ENCODE data around the gene ATP6V0D1.

ATP6V0D1 gene

GRCh38 chr16:67433131-67433719 is 47.7 kb downstream of the ATP6V0D1 start:
- ATAC-seq (replicated peaks; ENCODE audit: extremely low read depth, poor library complexity, severe bottlenecking) = no peak
- H3K4me3 Mint-ChIP-seq = no peak overlapping the region
- H3K27ac Mint-ChIP-seq (ENCODE audit: low read depth) = no peak overlapping the region
- H3K9me3 Mint-ChIP-seq = no peaks in the 10 kb centered on the region
- no peak for DNase-seq (ENCODE audit: low spot score in 2 of 2)
- H3K36me3 Mint-ChIP-seq (ENCODE audit: insufficient read depth) = peaks cover 2% of the 10 kb centered on the region
- H3K27me3 Mint-ChIP-seq = peaks cover 24% of the 10 kb centered on the region
- peaks cover 5% of the 10 kb centered on the region for H3K4me1 Mint-ChIP-seq

DNA sequence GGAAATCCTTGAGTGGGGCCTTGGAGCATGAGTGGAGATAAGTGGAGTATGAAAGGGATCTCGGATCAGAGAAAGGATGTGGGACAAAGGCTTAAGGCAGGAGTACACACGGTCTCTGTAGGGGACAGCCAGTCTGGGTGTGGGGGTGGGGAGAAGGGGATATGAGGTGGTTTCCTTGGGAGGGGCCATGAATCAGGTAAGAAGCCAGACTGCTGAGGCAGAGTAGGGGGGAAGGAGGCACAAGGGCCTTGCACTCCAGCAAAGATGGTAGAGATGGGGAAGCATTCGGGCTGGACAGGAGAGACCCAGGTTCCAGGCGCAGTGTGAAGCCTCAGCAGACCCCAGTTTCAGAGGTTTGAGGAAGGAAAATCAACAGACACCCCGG is 48.5 kb downstream of the ATP6V0D1 start:
- DNase-seq (ENCODE audit: low spot score in 2 of 2) (no peak), ATAC-seq (replicated peaks; ENCODE audit: extremely low read depth, poor library complexity, severe bottlenecking) (no peak)
- Mint-ChIP-seq H3K36me3 (ENCODE audit: insufficient read depth) (peaks cover 2% of the 10 kb centered on the region), H3K4me3 (no peak overlapping the region), H3K27ac (ENCODE audit: low read depth) (no peak overlapping the region), H3K9me3 (no peaks in the 10 kb centered on the region), H3K4me1 (peaks cover 5% of the 10 kb centered on the region), H3K27me3 (peaks cover 31% of the 10 kb centered on the region)

- no peaks in the 10 kb centered on the region for H3K9me3 Mint-ChIP-seq
- DNase-seq (ENCODE audit: low spot score in 2 of 2) (no peak), ATAC-seq (replicated peaks; ENCODE audit: extremely low read depth, poor library complexity, severe bottlenecking) (no peak)
- peaks cover 37% of the 10 kb centered on the region for H3K27me3 Mint-ChIP-seq
- no peak overlapping the region for H3K27ac Mint-ChIP-seq (ENCODE audit: low read depth)
- peak overlapping the region; percentile 50 for H3K4me3 Mint-ChIP-seq
- H3K36me3 Mint-ChIP-seq (ENCODE audit: insufficient read depth) = peaks cover 2% of the 10 kb centered on the region
- H3K4me1 Mint-ChIP-seq = peaks cover 5% of the 10 kb centered on the region
These were observed 49.0 kb downstream of the ATP6V0D1 start for GRCh38 chr16:67431775-67432505.

- Mint-ChIP-seq H3K9me3 (no peaks in the 10 kb centered on the region), H3K4me3 (peak within 1 kb of the TSS; percentile 83), H3K4me1 (peaks cover 5% of the 10 kb centered on the region), H3K27me3 (peaks cover 44% of the 10 kb centered on the region), H3K27ac (ENCODE audit: low read depth) (no peak within 1 kb of the TSS), H3K36me3 (ENCODE audit: insufficient read depth) (peaks cover 2% of the 10 kb centered on the region)
- no peak for DNase-seq (ENCODE audit: low spot score in 2 of 2)
- ATAC-seq (replicated peaks; ENCODE audit: extremely low read depth, poor library complexity, severe bottlenecking) = no peak
These were observed 49.8 kb downstream of the ATP6V0D1 start, which contains the start of gene HSD11B2 for GRCh38 chr16:67430977-67431774. Gene HSD11B2, plus strand, starts transcription at chr16:67431121. Its CDS starts 128 bp downstream, at chr16:67431249.

DNA sequence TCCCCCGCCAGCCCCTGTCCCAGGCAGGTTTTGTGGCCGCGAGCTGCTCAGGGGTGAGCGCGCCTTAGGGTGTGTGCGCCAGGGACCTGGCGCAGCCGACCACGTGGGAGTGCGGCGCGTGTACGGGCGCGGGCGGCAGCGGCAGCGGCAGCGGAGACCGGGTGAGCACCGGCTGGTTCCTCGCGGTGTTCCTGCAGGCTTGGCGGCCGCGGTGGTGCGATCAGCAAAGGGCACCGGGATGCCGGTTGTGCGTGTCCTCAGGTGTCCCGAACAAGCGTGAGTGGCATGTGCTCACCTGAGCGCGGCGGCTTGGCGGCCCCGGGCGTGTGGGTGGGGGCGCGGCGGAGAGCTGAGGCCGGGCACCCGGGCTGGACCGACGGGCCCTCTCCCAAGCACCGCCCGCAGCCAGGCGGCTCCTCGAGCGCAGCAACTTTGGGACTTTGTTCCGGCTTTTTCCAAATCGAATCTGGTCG is 50.4 kb downstream of the ATP6V0D1 start:
- H3K36me3 Mint-ChIP-seq (ENCODE audit: insufficient read depth) = peaks cover 2% of the 10 kb centered on the region
- H3K27ac Mint-ChIP-seq (ENCODE audit: low read depth) = no peak overlapping the region
- H3K9me3 Mint-ChIP-seq = no peaks in the 10 kb centered on the region
- peaks cover 48% of the 10 kb centered on the region for H3K27me3 Mint-ChIP-seq
- peaks cover 5% of the 10 kb centered on the region for H3K4me1 Mint-ChIP-seq
- DNase-seq (ENCODE audit: low spot score in 2 of 2) (no peak), ATAC-seq (replicated peaks; ENCODE audit: extremely low read depth, poor library complexity, severe bottlenecking) (peak; percentile 53)
- H3K4me3 Mint-ChIP-seq = peak overlapping the region; percentile 83

GRCh38 chr16:67429799-67430503 is 51.0 kb downstream of the ATP6V0D1 start:
- H3K4me1 Mint-ChIP-seq = peaks cover 5% of the 10 kb centered on the region
- ATAC-seq (replicated peaks; ENCODE audit: extremely low read depth, poor library complexity, severe bottlenecking) (no peak), DNase-seq (ENCODE audit: low spot score in 2 of 2) (no peak)
- H3K36me3 Mint-ChIP-seq (ENCODE audit: insufficient read depth) = peaks cover 2% of the 10 kb centered on the region
- H3K4me3 Mint-ChIP-seq = peak overlapping the region; percentile 83
- H3K9me3 Mint-ChIP-seq = no peaks in the 10 kb centered on the region
- peaks cover 54% of the 10 kb centered on the region for H3K27me3 Mint-ChIP-seq
- no peak overlapping the region for H3K27ac Mint-ChIP-seq (ENCODE audit: low read depth)

GRCh38 chr16:67429053-67429798 is 51.7 kb downstream of the ATP6V0D1 start:
- Mint-ChIP-seq H3K4me1 (peaks cover 5% of the 10 kb centered on the region), H3K27me3 (peaks cover 57% of the 10 kb centered on the region), H3K4me3 (peak overlapping the region; percentile 83), H3K27ac (ENCODE audit: low read depth) (no peak overlapping the region), H3K9me3 (no peaks in the 10 kb centered on the region), H3K36me3 (ENCODE audit: insufficient read depth) (peaks cover 2% of the 10 kb centered on the region)
- ATAC-seq (replicated peaks; ENCODE audit: extremely low read depth, poor library complexity, severe bottlenecking) = no peak
- no peak for DNase-seq (ENCODE audit: low spot score in 2 of 2)

- no peak overlapping the region for H3K27ac Mint-ChIP-seq (ENCODE audit: low read depth)
- ATAC-seq (replicated peaks; ENCODE audit: extremely low read depth, poor library complexity, severe bottlenecking) = peak; percentile 46
- peaks cover 66% of the 10 kb centered on the region for H3K27me3 Mint-ChIP-seq
- peaks cover 5% of the 10 kb centered on the region for H3K4me1 Mint-ChIP-seq
- H3K9me3 Mint-ChIP-seq = no peaks in the 10 kb centered on the region
- peak; percentile 23 to 40 for DNase-seq (ENCODE audit: low spot score in 2 of 2)
- no peak overlapping the region for H3K4me3 Mint-ChIP-seq
- peaks cover 2% of the 10 kb centered on the region for H3K36me3 Mint-ChIP-seq (ENCODE audit: insufficient read depth)
These were observed 52.7 kb downstream of the ATP6V0D1 start for GRCh38 chr16:67428146-67428731.

- H3K36me3 Mint-ChIP-seq (ENCODE audit: insufficient read depth) = peaks cover 2% of the 10 kb centered on the region
- no peak for ATAC-seq (replicated peaks; ENCODE audit: extremely low read depth, poor library complexity, severe bottlenecking)
- H3K4me3 Mint-ChIP-seq = no peak overlapping the region
- H3K9me3 Mint-ChIP-seq = no peaks in the 10 kb centered on the region
- H3K27me3 Mint-ChIP-seq = peaks cover 76% of the 10 kb centered on the region
- DNase-seq (ENCODE audit: low spot score in 2 of 2) = no peak
- no peak overlapping the region for H3K27ac Mint-ChIP-seq (ENCODE audit: low read depth)
- peaks cover 5% of the 10 kb centered on the region for H3K4me1 Mint-ChIP-seq
These were observed 54.0 kb downstream of the ATP6V0D1 start for GRCh38 chr16:67426950-67427349.

DNA sequence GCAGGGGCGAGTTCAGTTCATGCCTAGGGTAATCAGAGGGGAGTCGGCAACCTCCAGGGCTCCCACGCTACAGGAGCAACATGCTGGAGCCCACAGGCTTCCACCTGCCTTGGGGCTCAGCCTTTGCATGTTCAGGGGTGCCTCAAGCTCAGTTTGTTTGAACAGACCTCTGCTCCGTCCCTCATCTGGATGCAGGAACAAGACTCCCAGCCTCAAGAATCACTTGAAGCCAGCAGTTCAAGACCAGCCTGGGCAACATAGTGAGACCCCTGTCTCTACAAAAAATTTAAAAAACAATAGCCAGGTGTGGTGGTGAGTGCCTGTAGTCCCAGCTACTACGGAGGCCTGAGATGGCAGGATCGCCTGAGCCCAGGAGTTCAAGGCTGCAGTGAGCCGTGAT is 54.9 kb downstream of the ATP6V0D1 start:
- Mint-ChIP-seq H3K9me3 (no peaks in the 10 kb centered on the region), H3K36me3 (ENCODE audit: insufficient read depth) (peaks cover 2% of the 10 kb centered on the region), H3K27me3 (peaks cover 76% of the 10 kb centered on the region), H3K4me1 (peaks cover 5% of the 10 kb centered on the region), H3K4me3 (no peak overlapping the region), H3K27ac (ENCODE audit: low read depth) (no peak overlapping the region)
- DNase-seq (ENCODE audit: low spot score in 2 of 2) (no peak), ATAC-seq (replicated peaks; ENCODE audit: extremely low read depth, poor library complexity, severe bottlenecking) (no peak)

DNA sequence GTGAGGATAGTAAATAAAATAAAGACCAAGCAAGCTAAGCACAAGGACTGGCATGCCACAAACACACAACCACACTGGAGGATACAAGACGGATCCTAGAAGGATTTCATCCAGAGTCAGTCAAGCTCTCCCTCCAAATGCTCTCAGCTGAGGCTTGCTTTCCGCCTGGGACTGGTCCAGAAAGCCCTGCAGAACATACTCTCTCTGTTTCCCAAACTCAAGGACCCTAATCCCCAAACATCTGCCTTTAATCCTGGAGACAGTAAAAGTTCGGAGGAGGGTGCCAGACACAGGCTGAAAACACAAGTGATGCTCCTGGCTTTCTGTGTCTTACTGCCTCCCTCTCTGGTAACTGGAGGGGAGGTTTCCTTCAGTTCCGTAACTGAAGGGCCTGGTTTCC is 55.4 kb downstream of the ATP6V0D1 start:
- H3K36me3 Mint-ChIP-seq (ENCODE audit: insufficient read depth) = peaks cover 2% of the 10 kb centered on the region
- no peak for ATAC-seq (replicated peaks; ENCODE audit: extremely low read depth, poor library complexity, severe bottlenecking)
- H3K27ac Mint-ChIP-seq (ENCODE audit: low read depth) = no peak overlapping the region
- peaks cover 75% of the 10 kb centered on the region for H3K27me3 Mint-ChIP-seq
- H3K4me1 Mint-ChIP-seq = peaks cover 5% of the 10 kb centered on the region
- DNase-seq (ENCODE audit: low spot score in 2 of 2) = no peak
- no peak overlapping the region for H3K4me3 Mint-ChIP-seq
- H3K9me3 Mint-ChIP-seq = no peaks in the 10 kb centered on the region
